Measurements from ENCODE around the gene RIN1. TPM values are rescaled to one million over a fixed set of nuclear protein-coding genes. Genes with fewer than 3 reads are reported as not detected.

Gene RIN1
- total and polyA plus RNA-seq, 9 of the 15 experiments (the other 6 are each of a cell fraction or from before 2014, with no cell fraction given), result 0.01 to 1.2 (median 0.45) TPM; not detected in 1

GRCh38 chr11:66360406-66361073 lies 24.3 kb upstream of the RIN1 start (continued):
- TF ChIP-seq ZC3H4 (CRISPR knock-in tag; IDR thresholded peaks at IDR 0.05; ENCODE audit: borderline replicate concordance) (peak; percentile 70; the same call in 1 of the 2 replicates), ERF (CRISPR knock-in tag; IDR thresholded peaks at IDR 0.05) (no peak), FUS (optimal IDR thresholded peaks at IDR 0.05; ENCODE audit: low read depth, low read length) (no peak), POLR2AphosphoS2 (IDR thresholded peaks at IDR 0.05; ENCODE audit: low read length) (peak; percentile 69; the same call in 1 of the 2 replicates), NBN (IDR thresholded peaks at IDR 0.05; ENCODE audit: low read depth) (no peak), SNIP1 (IDR thresholded peaks at IDR 0.05; ENCODE audit: low read depth) (no peak), POLR2A (conservative IDR thresholded peaks at IDR 0.05) (peak; percentile 12; the same call in 1 of the 2 replicates), FOXK1 (CRISPR knock-in tag; IDR thresholded peaks at IDR 0.05; ENCODE audit: borderline replicate concordance) (no peak), RFX1 (IDR thresholded peaks at IDR 0.05) (no peak), SAFB (IDR thresholded peaks at IDR 0.05; ENCODE audit: borderline replicate concordance, low read depth, low read length) (no peak), POU5F1 (IDR thresholded peaks at IDR 0.05; ENCODE audit: borderline replicate concordance, low read depth, low read length, partially characterized antibody) (no peak), TAF15 (IDR thresholded peaks at IDR 0.05; ENCODE audit: low read depth, low read length) (0 out of 2 replicates have a peak, but pooled peaks have one; percentile 21), ZNF717 (CRISPR knock-in tag; IDR thresholded peaks at IDR 0.05) (no peak), MIER1 (IDR thresholded peaks at IDR 0.05; ENCODE audit: low read depth) (no peak), MAX (CRISPR knock-in tag; IDR thresholded peaks at IDR 0.05) (no peak), RBM22 (IDR thresholded peaks at IDR 0.05; ENCODE audit: low read depth, low read length, poor library complexity, severe bottlenecking) (peak; percentile 42), TAF9B (IDR thresholded peaks at IDR 0.05; ENCODE audit: partially characterized antibody) (no peak), EP400 (IDR thresholded peaks at IDR 0.05) (no peak)
- TF ChIP-seq, protein P1, sequence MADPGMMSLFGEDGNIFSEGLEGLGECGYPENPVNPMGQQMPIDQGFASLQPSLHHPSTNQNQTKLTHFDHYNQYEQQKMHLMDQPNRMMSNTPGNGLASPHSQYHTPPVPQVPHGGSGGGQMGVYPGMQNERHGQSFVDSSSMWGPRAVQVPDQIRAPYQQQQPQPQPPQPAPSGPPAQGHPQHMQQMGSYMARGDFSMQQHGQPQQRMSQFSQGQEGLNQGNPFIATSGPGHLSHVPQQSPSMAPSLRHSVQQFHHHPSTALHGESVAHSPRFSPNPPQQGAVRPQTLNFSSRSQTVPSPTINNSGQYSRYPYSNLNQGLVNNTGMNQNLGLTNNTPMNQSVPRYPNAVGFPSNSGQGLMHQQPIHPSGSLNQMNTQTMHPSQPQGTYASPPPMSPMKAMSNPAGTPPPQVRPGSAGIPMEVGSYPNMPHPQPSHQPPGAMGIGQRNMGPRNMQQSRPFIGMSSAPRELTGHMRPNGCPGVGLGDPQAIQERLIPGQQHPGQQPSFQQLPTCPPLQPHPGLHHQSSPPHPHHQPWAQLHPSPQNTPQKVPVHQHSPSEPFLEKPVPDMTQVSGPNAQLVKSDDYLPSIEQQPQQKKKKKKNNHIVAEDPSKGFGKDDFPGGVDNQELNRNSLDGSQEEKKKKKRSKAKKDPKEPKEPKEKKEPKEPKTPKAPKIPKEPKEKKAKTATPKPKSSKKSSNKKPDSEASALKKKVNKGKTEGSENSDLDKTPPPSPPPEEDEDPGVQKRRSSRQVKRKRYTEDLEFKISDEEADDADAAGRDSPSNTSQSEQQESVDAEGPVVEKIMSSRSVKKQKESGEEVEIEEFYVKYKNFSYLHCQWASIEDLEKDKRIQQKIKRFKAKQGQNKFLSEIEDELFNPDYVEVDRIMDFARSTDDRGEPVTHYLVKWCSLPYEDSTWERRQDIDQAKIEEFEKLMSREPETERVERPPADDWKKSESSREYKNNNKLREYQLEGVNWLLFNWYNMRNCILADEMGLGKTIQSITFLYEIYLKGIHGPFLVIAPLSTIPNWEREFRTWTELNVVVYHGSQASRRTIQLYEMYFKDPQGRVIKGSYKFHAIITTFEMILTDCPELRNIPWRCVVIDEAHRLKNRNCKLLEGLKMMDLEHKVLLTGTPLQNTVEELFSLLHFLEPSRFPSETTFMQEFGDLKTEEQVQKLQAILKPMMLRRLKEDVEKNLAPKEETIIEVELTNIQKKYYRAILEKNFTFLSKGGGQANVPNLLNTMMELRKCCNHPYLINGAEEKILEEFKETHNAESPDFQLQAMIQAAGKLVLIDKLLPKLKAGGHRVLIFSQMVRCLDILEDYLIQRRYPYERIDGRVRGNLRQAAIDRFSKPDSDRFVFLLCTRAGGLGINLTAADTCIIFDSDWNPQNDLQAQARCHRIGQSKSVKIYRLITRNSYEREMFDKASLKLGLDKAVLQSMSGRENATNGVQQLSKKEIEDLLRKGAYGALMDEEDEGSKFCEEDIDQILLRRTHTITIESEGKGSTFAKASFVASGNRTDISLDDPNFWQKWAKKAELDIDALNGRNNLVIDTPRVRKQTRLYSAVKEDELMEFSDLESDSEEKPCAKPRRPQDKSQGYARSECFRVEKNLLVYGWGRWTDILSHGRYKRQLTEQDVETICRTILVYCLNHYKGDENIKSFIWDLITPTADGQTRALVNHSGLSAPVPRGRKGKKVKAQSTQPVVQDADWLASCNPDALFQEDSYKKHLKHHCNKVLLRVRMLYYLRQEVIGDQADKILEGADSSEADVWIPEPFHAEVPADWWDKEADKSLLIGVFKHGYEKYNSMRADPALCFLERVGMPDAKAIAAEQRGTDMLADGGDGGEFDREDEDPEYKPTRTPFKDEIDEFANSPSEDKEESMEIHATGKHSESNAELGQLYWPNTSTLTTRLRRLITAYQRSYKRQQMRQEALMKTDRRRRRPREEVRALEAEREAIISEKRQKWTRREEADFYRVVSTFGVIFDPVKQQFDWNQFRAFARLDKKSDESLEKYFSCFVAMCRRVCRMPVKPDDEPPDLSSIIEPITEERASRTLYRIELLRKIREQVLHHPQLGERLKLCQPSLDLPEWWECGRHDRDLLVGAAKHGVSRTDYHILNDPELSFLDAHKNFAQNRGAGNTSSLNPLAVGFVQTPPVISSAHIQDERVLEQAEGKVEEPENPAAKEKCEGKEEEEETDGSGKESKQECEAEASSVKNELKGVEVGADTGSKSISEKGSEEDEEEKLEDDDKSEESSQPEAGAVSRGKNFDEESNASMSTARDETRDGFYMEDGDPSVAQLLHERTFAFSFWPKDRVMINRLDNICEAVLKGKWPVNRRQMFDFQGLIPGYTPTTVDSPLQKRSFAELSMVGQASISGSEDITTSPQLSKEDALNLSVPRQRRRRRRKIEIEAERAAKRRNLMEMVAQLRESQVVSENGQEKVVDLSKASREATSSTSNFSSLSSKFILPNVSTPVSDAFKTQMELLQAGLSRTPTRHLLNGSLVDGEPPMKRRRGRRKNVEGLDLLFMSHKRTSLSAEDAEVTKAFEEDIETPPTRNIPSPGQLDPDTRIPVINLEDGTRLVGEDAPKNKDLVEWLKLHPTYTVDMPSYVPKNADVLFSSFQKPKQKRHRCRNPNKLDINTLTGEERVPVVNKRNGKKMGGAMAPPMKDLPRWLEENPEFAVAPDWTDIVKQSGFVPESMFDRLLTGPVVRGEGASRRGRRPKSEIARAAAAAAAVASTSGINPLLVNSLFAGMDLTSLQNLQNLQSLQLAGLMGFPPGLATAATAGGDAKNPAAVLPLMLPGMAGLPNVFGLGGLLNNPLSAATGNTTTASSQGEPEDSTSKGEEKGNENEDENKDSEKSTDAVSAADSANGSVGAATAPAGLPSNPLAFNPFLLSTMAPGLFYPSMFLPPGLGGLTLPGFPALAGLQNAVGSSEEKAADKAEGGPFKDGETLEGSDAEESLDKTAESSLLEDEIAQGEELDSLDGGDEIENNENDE (IDR thresholded peaks at IDR 0.05; ENCODE audit: low read depth, low read length), result peak; percentile 52

Measured in K562 (cell line).